Measurements from ENCODE around the gene ADGRV1. TPM values are rescaled to one million over a fixed set of nuclear protein-coding genes. Genes with fewer than 3 reads are reported as not detected.

The ADGRV1 gene
- total and polyA plus RNA-seq, 9 of the 15 experiments (the other 6 are each of a cell fraction or from before 2014, with no cell fraction given), result 21.7 to 156 (median 58.2) TPM

GRCh38 chr5:91028499-91028956 is 469.9 kb downstream of the ADGRV1 start (continued):
- TF ChIP-seq ZNF395 (CRISPR knock-in tag; IDR thresholded peaks at IDR 0.05), result 0 out of 2 replicates have a peak, but pooled peaks have one; percentile 37
- TF ChIP-seq MBD2 (IDR thresholded peaks at IDR 0.05; ENCODE audit: borderline replicate concordance, low read depth), result no peak
- TF ChIP-seq CXXC5 (CRISPR knock-in tag; IDR thresholded peaks at IDR 0.05), result peak; percentile 26; the same call in 1 of the 2 replicates
- TF ChIP-seq FOXJ2 (tag; IDR thresholded peaks at IDR 0.05), result peak; percentile 72; the same call in 1 of the 2 replicates
- TF ChIP-seq ARNT (IDR thresholded peaks at IDR 0.05), result peak in 1 of 2 experiments; percentile 61; a peak in 1 of 4 replicates
- TF ChIP-seq NFE2 (IDR thresholded peaks at IDR 0.05; ENCODE audit: low read depth), result peak; percentile 79
- no peak for TF ChIP-seq EGR1 (conservative IDR thresholded peaks at IDR 0.05)
- TF ChIP-seq EP400 (IDR thresholded peaks at IDR 0.05), result peak; percentile 51; the same call in 1 of the 2 replicates
- TF ChIP-seq, protein P1, sequence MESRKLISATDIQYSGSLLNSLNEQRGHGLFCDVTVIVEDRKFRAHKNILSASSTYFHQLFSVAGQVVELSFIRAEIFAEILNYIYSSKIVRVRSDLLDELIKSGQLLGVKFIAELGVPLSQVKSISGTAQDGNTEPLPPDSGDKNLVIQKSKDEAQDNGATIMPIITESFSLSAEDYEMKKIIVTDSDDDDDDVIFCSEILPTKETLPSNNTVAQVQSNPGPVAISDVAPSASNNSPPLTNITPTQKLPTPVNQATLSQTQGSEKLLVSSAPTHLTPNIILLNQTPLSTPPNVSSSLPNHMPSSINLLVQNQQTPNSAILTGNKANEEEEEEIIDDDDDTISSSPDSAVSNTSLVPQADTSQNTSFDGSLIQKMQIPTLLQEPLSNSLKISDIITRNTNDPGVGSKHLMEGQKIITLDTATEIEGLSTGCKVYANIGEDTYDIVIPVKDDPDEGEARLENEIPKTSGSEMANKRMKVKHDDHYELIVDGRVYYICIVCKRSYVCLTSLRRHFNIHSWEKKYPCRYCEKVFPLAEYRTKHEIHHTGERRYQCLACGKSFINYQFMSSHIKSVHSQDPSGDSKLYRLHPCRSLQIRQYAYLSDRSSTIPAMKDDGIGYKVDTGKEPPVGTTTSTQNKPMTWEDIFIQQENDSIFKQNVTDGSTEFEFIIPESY (CRISPR knock-in tag; IDR thresholded peaks at IDR 0.05), result no peak
- TF ChIP-seq ZNF133 (CRISPR knock-in tag; IDR thresholded peaks at IDR 0.05), result no peak
- no peak for TF ChIP-seq L3MBTL2 (IDR thresholded peaks at IDR 0.05)
- TF ChIP-seq HDAC3 (IDR thresholded peaks at IDR 0.05; ENCODE audit: borderline replicate concordance, partially characterized antibody), result peak; percentile 70
- no peak for TF ChIP-seq ATF1 (CRISPR knock-in tag; IDR thresholded peaks at IDR 0.05)
- TF ChIP-seq ATF1 (tag; IDR thresholded peaks at IDR 0.05), result peak; percentile 31; the same call in 1 of the 2 replicates
- TF ChIP-seq XRCC4 (IDR thresholded peaks at IDR 0.05; ENCODE audit: extremely low read depth, insufficient read depth, insufficient read length), result no peak
- 0 out of 2 replicates have a peak, but pooled peaks have one; percentile 24 for TF ChIP-seq LEF1 (IDR thresholded peaks at IDR 0.05)
- peak; percentile 53 for TF ChIP-seq KLF16 (IDR thresholded peaks at IDR 0.05)
- TF ChIP-seq, protein P2, sequence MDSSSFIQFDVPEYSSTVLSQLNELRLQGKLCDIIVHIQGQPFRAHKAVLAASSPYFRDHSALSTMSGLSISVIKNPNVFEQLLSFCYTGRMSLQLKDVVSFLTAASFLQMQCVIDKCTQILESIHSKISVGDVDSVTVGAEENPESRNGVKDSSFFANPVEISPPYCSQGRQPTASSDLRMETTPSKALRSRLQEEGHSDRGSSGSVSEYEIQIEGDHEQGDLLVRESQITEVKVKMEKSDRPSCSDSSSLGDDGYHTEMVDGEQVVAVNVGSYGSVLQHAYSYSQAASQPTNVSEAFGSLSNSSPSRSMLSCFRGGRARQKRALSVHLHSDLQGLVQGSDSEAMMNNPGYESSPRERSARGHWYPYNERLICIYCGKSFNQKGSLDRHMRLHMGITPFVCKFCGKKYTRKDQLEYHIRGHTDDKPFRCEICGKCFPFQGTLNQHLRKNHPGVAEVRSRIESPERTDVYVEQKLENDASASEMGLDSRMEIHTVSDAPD (CRISPR knock-in tag; IDR thresholded peaks at IDR 0.05), result no peak
- peak; percentile 63 for TF ChIP-seq EP300 (IDR thresholded peaks at IDR 0.05; ENCODE audit: low read length)
- 0 out of 2 replicates have a peak, but pooled peaks have one; percentile 29 for TF ChIP-seq FOSL1 (tag; conservative IDR thresholded peaks at IDR 0.05)
- TF ChIP-seq ZNF384 (IDR thresholded peaks at IDR 0.05; ENCODE audit: low read depth, low read length), result peak; percentile 92
- TF ChIP-seq NR2C2 (CRISPR knock-in tag; IDR thresholded peaks at IDR 0.05), result no peak
- peak; percentile 83 for TF ChIP-seq NR2C2 (tag; IDR thresholded peaks at IDR 0.05)
- no peak for TF ChIP-seq ZNF280B (CRISPR knock-in tag; IDR thresholded peaks at IDR 0.05)
- TF ChIP-seq MCM3 (IDR thresholded peaks at IDR 0.05), result no peak
- TF ChIP-seq PRMT5 (CRISPR knock-in tag; IDR thresholded peaks at IDR 0.05), result no peak
- peak; percentile 63 to 74; a peak in 3 of 4 replicates for TF ChIP-seq TRIM24 (IDR thresholded peaks at IDR 0.05)

All from K562 (cell line).